AG09319 (cell line): ENCODE measurements around the gene CHRNE.

Experiments
- DNase-seq: peaks from one replicate; pipeline ENCODE4 v3.0.0-alpha.2; 2010; ENCODE audit warnings: low read depth; ENCODE audit errors: extremely low read depth
- CTCF ChIP-seq: IDR thresholded peaks from 2 replicates; pipeline ENCODE4 v1.5.1; 2011; ENCODE audit warnings: low read depth, mild to moderate bottlenecking, inconsistent platforms, low read length, moderate library complexity

The CHRNE gene

DNA sequence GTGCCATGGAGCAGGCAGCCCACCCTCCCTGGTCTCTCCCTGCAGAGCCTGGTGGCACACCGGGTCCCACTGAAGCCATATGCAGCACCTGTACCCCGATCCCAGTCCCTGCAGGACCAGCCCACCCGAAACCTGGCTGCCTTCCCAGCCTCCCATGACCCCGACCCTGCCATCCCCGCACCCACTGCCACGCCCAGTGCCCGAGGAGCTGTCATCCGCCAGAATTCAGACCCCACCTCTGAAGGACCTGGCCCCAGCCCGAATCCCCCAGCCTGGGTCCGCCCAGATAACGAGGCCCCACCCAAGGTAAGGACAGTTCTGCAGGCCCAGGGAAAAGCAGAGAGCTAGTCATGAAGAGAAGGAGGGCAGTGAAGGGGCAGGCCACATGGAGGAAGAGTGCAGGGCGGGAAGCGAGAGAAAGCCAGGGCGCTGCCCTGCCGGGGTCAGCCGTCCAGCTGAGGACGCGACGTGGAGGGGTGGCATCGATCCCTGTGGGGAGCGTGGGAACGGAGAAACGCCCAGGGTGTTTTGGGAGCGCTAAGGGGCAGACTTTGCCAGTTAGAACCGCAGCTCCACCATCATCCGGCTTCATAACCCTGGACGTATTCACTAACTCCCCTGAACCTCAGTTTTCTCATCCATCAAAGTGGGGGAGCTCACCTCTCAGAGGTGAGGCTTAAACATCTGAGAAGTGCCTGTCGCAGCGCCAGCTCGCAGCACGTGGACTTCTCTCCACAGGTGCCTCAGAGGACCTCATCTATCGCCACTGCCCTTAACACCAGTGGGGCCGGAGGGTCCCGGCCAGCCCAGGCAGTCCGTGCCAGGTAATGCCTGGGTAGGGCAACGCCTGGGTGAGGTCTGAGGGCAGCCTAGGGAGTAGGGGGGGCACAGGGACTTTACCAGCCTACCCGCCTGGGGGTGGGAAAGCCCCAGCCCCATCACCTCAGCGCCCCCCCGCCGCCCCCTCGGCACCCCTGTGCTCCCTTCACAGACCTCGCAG lies 11.2 kb downstream of the CHRNE start:
- no peak for DNase-seq
- no peak for TF ChIP-seq CTCF

DNA sequence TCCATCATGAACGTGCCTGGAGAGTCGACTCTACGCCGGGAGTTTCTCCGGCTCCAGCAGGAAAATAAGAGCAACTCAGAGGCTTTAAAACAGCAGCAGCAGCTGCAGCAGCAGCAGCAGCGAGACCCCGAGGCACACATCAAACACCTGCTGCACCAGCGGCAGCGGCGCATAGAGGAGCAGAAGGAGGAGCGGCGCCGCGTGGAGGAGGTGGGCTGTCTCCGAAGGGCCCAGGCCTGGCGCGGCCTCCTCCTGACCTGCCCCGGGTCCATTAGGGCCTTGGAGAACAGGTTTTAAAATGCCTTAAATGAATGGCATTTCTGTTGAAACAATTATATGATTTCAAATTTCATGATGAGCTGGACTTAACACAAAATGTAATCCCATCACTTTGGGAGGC lies 15.3 kb downstream of the CHRNE start:
- no peak for DNase-seq
- TF ChIP-seq CTCF: no peak

GRCh38 chr17:4886830-4887229 lies 16.1 kb downstream of the CHRNE start:
- TF ChIP-seq CTCF: no peak
- no peak for DNase-seq

- no peak for TF ChIP-seq CTCF
- no peak for DNase-seq
Observed at GRCh38 chr17:4884489-4884888, 18.4 kb downstream of the CHRNE start.

DNA sequence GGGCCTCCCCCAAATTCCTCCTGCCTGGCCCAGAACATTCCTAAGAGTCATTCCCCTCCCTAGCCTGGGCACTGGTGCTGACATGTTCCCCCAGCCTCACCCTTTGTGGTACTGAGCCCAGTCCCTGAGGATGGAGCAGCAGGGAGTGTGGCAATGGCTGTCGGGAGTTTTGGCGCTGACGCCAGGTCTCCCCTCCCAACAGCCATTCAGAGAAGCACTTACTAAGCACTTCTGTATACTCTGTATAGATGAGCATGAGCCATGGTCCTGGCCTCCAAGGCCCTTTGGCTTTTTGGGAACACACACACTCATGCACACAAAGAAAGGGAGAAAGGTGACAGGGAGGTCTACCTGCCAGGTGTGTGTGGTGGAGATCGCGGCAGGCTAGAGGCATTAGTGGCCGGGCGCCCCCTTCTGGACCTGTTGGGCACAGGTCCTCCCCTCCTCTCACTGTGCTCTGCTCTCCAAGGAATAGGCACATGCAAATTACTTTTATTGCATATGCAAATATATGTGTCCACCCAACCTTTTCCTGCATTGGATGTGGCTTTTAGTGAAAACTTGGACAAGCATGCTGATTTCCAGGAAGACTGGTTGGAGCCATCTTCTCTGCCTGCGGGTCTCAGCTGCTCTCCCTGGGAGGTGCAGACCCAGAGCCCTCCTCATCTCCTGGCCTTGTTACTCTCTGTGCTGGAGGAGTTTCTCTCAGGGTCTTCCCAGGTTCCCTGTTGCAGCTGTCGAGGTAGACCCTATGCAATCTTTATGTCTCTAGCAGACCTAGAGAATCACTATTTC lies 20.9 kb downstream of the CHRNE start:
- no peak for DNase-seq

GRCh38 chr17:4880857-4881256 lies 22.0 kb downstream of the CHRNE start:
- no peak for DNase-seq
- TF ChIP-seq CTCF: no peak

More for the DNA sequence above, 20.9 kb downstream of the CHRNE start:
- peak; percentile 74 for TF ChIP-seq CTCF

DNA sequence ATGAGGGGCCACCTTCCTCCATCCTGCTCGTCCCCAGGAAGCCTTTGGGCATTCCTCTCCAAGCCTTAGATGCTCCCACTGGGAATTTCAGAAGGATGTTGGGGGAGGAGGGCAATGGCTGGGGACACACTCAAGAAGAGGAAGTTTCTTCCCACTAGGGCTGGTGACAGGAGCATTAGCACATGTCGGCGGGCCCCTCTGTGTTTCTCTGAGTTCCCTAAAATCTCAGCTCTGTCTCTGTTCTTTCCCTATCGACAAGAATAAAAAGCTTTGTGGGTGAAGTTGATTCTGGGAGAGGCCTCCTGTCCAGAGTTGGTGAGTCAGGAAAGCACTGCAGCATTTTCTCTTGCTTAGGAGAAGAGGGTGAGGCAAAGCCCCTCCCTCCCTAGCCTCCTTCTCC lies 23.3 kb downstream of the CHRNE start:
- DNase-seq: no peak
- TF ChIP-seq CTCF: no peak
